HG03439 (cell line): ENCODE measurements around the gene KCNN3.
"Not testable (repeated sequence)": the region's sequence is repeated elsewhere in the genome, so short reads cannot be mapped to it uniquely, and the experiment has no call there.

ENCODE experiments used
- ATAC-seq: cut with Tn5 transposase; IDR thresholded peaks from one replicate; pipeline ENCODE4 v1.9.1; 2021; ENCODE audit warnings: mild to moderate bottlenecking, moderate library complexity; ENCODE audit not compliant: unreplicated experiment

Gene KCNN3

GRCh38 chr1:154712166-154712810, 157.8 kb downstream of the KCNN3 start:
- ATAC-seq = no peak

- ATAC-seq = no peak
Observed at GRCh38 chr1:154711416-154711815, 158.7 kb downstream of the KCNN3 start.

GRCh38 chr1:154710106-154710505, 160.0 kb downstream of the KCNN3 start:
- no peak for ATAC-seq

GRCh38 chr1:154707901-154708463, 162.1 kb downstream of the KCNN3 start:
- ATAC-seq = no peak

GRCh38 chr1:154706851-154707250, 163.2 kb downstream of the KCNN3 start:
- ATAC-seq = no peak

GRCh38 chr1:154705544-154705943, 164.5 kb downstream of the KCNN3 start:
- no peak for ATAC-seq

- ATAC-seq = no peak
Observed at GRCh38 chr1:154703170-154703569, 166.9 kb downstream of the KCNN3 start.

GRCh38 chr1:154698320-154699096, 171.6 kb downstream of the KCNN3 start:
- ATAC-seq = no peak

- ATAC-seq = no peak
Observed at GRCh38 chr1:154697710-154698109, 172.4 kb downstream of the KCNN3 start.

- ATAC-seq = no peak
Observed at GRCh38 chr1:154696456-154696855, 173.6 kb downstream of the KCNN3 start.

- ATAC-seq = no peak
Observed at GRCh38 chr1:154695985-154696384, 174.1 kb downstream of the KCNN3 start.

GRCh38 chr1:154694995-154695394, 175.1 kb downstream of the KCNN3 start:
- ATAC-seq = no peak

- no peak for ATAC-seq
Observed at GRCh38 chr1:154689083-154689482, 181.0 kb downstream of the KCNN3 start.

- no peak for ATAC-seq
Observed at GRCh38 chr1:154686507-154686906, 183.6 kb downstream of the KCNN3 start.

- no peak for ATAC-seq
Observed at GRCh38 chr1:154683820-154684219, 186.3 kb downstream of the KCNN3 start.

- ATAC-seq = no peak
Observed at GRCh38 chr1:154682254-154682653, 187.8 kb downstream of the KCNN3 start.

- not testable (repeated sequence) for ATAC-seq
Observed at GRCh38 chr1:154677844-154678243, 192.2 kb downstream of the KCNN3 start.

- not testable (repeated sequence) for ATAC-seq
Observed at GRCh38 chr1:154676847-154677246, 193.2 kb downstream of the KCNN3 start.

- ATAC-seq = not testable (repeated sequence)
Observed at GRCh38 chr1:154674456-154674855, 195.6 kb downstream of the KCNN3 start.

- not testable (repeated sequence) for ATAC-seq
Observed at GRCh38 chr1:154672245-154672644, 197.8 kb downstream of the KCNN3 start.

- ATAC-seq = not testable (repeated sequence)
Observed at GRCh38 chr1:154671412-154671811, 198.7 kb downstream of the KCNN3 start.
